GM18907 (cell line): ENCODE measurements around the gene ETV3.
"Not testable (repeated sequence)": the region's sequence is repeated elsewhere in the genome, so short reads cannot be mapped to it uniquely, and the experiment has no call there.

Experiments used
- ATAC-seq: cut with Tn5 transposase; IDR thresholded peaks from one replicate; pipeline ENCODE4 v1.9.1; 2021; ENCODE audit warnings: mild to moderate bottlenecking, moderate library complexity; ENCODE audit not compliant: unreplicated experiment

Gene ETV3

GRCh38 chr1:157138220-157139051, at the start of gene ETV3:
ETV3 (minus strand) TSS chr1:157138395; CDS start chr1:157136352, 2,043 bp downstream.
- ATAC-seq: peak; percentile 86

DNA sequence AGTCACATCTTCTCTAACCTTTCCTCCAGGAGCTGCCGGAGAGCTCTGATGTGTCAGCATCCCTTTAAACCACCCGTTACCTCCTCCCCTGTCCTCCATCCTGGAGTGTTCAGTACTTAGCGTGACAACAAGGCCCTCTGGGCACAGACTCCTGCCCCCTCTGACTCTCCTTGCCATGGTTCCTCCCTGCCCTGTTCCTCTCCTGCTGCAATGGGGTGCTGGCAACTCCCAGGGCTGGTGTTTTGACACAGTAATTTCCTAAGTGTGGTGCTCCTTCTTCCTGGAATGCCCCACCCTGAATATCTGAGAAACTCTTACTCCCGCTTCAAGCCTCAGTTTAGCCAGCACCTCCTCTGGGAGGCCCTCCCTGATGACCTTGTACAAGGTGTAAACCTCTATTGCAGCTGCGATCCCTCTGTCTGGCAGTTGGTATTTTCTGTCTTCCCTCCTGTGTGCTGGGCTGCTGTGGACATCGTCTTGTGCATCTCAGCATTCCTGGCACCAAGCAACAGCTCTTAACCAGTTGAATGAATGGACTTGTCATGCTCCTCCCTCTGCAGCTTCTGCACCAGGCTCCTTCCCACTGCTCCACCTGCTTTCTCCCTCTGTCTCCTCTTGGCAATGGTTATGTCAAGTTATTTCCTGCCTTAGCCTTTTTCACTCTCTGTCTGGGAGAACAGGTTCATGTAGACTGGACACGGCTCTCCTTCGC, 48.2 kb upstream of the ETV3 start:
- ATAC-seq: no peak

DNA sequence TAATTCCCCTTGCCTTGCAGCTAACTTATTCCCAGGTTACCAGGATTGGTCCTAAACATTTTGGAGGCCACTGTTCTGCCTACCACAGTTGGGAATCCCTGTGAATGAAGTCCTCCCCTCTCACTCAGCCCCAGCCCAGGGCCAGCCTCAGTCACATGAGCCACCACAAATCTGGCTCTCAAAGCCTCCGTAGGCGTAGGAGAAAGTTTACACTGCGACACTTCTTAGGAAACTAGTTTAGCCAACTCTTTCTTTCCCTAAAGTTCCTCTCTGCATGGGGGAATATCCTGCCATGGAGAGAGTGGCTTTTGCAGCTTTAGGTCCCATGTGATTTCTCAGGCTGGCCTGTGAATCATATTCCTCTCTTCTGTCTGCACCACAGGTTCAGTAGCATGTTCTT, 45.7 kb upstream of the ETV3 start:
- no peak for ATAC-seq

- not testable (repeated sequence) for ATAC-seq
Observed at GRCh38 chr1:157182371-157182770, 44.2 kb upstream of the ETV3 start.

DNA sequence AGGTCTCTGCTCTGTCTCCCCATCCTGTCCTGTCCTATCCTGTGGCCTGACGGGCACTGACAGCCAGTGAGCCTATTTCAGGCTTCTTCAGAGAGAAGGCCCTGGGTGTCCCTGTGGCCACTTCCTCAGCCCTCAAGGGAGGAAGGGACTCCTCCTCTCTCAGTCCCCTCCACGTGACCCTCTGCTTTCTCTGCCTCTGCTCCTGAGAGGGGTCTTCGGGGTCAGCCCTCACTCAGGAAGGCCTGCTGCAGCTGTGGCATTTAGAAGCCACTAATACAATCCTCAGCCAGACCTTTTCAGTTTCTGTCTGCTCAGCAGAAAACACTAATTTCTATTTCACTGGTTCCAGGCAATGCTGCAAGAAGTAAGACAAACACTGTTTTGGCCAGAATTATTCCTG, 43.6 kb upstream of the ETV3 start:
- peak; percentile 32 for ATAC-seq

GRCh38 chr1:157181258-157181657, 43.1 kb upstream of the ETV3 start:
- ATAC-seq: peak; percentile 43

GRCh38 chr1:157178490-157178889, 40.3 kb upstream of the ETV3 start:
- no peak for ATAC-seq

GRCh38 chr1:157177733-157178394, 39.7 kb upstream of the ETV3 start:
- no peak for ATAC-seq

- ATAC-seq: peak; percentile 52
Observed at GRCh38 chr1:157176591-157177121, 38.5 kb upstream of the ETV3 start.

DNA sequence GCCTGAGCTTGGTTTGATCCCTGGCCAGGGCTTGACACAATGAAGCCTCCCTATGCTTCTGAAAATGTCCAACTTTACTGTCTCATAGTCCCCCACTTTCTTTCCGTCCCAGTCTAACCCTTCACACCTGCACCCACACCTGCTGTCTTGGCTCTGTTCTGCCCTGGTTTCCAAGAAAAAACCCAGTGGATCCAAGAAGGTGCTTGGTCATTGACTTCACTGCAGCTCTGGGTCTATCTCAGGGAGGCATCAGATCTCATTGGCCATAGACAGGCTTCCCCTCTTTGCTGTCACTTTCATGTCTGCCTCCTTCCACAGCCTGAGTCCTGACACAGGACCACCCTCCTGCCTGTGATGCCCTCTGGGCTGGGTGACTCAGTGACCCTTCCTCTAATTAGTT, 37.8 kb upstream of the ETV3 start:
- ATAC-seq: peak; percentile 19

- no peak for ATAC-seq
Observed at GRCh38 chr1:157173900-157174410, 35.8 kb upstream of the ETV3 start.

GRCh38 chr1:157173241-157173640, 35.0 kb upstream of the ETV3 start:
- ATAC-seq: not testable (repeated sequence)

GRCh38 chr1:157172591-157172990, 34.4 kb upstream of the ETV3 start:
- ATAC-seq: not testable (repeated sequence)

- not testable (repeated sequence) for ATAC-seq
Observed at GRCh38 chr1:157171903-157172503, 33.8 kb upstream of the ETV3 start.

DNA sequence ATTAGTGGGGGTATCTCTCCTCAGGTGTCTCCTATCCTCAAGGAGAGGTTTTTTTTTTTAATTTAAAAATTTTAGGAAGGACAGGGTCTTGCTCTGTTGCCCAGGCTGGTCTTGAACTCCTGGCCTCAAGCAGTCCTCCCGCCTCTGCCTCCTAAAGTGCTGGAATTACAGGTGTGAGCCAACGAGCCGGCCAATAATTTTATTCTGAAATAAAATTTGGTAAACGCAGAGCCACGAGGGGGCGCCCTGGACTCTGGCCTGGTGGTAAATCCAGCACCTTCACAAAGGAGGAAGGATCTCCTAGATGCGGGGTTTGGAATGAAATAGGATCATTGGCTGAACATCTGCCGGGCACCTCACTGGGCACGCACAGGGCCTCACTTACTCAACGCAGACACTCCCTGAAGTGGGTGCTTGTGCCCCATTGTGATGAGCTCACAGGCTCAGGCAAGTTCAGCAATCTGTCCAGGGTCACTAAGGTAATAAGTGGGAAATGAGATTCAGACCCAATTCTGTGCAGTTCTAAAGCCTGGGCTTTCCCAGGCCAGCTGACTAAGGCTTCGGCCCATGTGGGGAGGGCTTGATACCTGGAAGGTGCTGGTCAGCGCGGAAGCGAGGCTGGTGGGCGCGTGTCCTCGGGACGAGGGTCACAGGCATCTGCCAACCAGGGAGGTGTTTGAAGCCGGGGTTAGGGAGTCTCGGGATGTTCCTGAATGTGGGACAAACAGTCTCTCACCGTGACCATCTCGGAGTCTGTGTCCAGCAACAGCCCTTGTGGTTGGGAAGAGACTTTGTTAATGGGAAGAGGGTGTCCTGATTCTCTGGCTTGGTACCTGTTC, 32.7 kb upstream of the ETV3 start:
- no peak for ATAC-seq

DNA sequence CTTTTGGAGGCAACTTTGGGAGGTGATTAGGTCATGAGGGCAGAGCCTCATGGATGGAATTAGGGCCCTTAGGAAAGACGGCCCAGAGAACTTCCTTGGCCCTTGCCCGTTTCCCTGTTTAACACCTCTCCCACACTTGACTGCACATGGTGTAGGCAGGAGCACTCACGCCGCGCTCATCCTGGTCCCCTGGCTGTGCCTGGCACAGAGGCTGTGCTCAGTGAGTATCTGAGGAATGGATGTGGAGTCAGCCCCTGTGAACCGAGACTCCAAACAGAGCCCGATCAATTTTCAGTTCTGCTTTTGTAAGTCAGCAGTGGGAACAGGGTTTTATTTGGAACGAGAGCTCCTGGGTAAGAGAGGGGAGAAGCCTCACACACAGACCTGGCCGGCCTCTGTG, 29.8 kb upstream of the ETV3 start:
- no peak for ATAC-seq

DNA sequence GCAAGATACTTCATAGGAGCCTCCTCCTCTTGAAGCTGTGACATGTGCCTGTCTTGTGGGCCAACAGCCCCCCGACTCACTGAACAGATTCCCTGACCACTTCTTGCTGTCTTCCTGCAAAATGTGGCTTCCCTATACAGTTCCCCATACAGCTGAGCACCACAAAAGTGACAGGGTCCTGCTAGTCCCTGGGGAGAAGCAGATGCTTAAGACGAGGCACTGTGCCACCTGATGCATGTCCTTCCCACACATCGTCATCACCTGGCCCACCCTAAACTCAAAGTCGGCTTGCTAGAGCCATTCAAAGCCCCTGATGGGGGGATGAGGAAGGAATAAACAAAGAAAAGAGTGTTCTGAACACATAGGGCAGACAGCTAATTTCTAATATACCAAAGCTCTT, 29.2 kb upstream of the ETV3 start:
- no peak for ATAC-seq

GRCh38 chr1:157166590-157166989, 28.4 kb upstream of the ETV3 start:
- no peak for ATAC-seq

- ATAC-seq: no peak
Observed at GRCh38 chr1:157163273-157164127, 25.3 kb upstream of the ETV3 start.
